ENCODE data around the gene SIGMAR1. TPM values are rescaled to one million over a fixed set of nuclear protein-coding genes. Genes with fewer than 3 reads are reported as not detected.

SIGMAR1 gene
- total and polyA plus RNA-seq, 2 of the 8 experiments (the other 6 are each of a cell fraction or from before 2014, with no cell fraction given): 84.2 to 134 TPM

DNA sequence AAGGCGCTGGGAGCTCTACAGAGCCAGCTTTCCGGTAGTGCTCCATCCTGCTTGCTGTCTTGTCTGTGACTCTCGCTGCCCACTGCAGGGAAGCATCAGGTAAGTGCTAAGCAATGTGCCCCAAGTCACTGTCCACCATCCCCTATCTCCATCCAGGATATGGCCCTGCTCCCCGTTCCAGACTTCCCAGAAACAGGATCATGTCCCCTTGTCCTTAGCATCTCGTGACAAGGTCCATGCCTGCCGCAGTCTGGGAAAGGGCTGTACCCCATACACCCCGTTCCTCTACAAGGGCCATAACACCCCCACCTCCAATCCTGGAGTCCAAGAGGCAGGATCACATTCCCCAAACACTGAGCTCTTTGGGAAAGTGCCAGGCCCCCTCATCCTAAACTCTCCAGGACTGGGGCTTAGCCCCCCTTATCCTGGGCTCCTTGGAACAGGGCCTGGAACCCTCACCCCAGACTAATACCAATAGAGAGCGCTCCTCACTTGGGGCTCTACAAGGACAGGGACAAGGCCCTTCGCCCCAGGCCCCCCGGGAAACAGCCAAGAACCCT, 26.3 kb downstream of the SIGMAR1 start:
- no peak overlapping the region for H3K27ac ChIP-seq (ENCODE audit: low read depth, low read length)
- CTCF ChIA-PET (ENCODE audit: partially characterized antibody): interaction anchor here (0.6 to 16.9 kb wide), 15 partner anchors 9 to 980 kb away, joined by 3 to 401 read pairs (median 5); partner anchors contain the start of genes ARID3C, DCTN3 and SIGMAR1
- POLR2A ChIA-PET (ENCODE audit: partially characterized antibody): interaction anchor here (0.7 to 3.4 kb wide), 7 partner anchors 20 to 101 kb away, joined by 3 to 17 read pairs (median 3); partner anchors contain the start of gene SIGMAR1

More for the DNA sequence above, 26.3 kb downstream of the SIGMAR1 start:
- peak overlapping the region; percentile 82 for H3K4ac ChIP-seq (replicated peaks; ENCODE audit: insufficient read length, low read depth, low read length)
- no peaks in the 10 kb centered on the region for H3K79me2 ChIP-seq (ENCODE audit: control insufficient read depth in 1 of 2, insufficient read depth in 2 of 2, low read length in 2 of 2)
- no peaks in the 10 kb centered on the region for H3K79me1 ChIP-seq (ENCODE audit: low read depth, low read length)
- H2BK20ac ChIP-seq (ENCODE audit: low read length): no peak overlapping the region
- no peak for TF ChIP-seq RXRA (IDR thresholded peaks at IDR 0.05; ENCODE audit: insufficient read depth, low read depth, low read length)
- no peak for TF ChIP-seq TAF7 (optimal IDR thresholded peaks at IDR 0.05; ENCODE audit: borderline replicate concordance, low read depth, low read length)
- TF ChIP-seq KDM4A (IDR thresholded peaks at IDR 0.05; ENCODE audit: low read depth, low read length, severe bottlenecking): no peak
- H3K23ac ChIP-seq (ENCODE audit: insufficient read length): no peak overlapping the region
- H3K14ac ChIP-seq (ENCODE audit: insufficient read length): peak overlapping the region; percentile 92
- H4K5ac ChIP-seq (ENCODE audit: insufficient read length, low read depth, low read length): peak overlapping the region; percentile 77
- peaks cover 0 to 6% (median 2%) of the 10 kb centered on the region in 4 experiments; a peak in 2 of 7 replicates for H3K27me3 ChIP-seq (replicated peaks in 1 of 4; ENCODE audit: control insufficient read depth in 3 of 4, extremely low read depth in 1 of 4, insufficient read depth in 3 of 4, low read length in 3 of 4)
- H2BK120ac ChIP-seq (replicated peaks; ENCODE audit: low read depth, low read length): no peak overlapping the region
- no peaks in the 10 kb centered on the region for H3K36me3 ChIP-seq (ENCODE audit: control insufficient read depth in 2 of 4, insufficient read depth in 4 of 4, low read length in 3 of 4)
- DNase-seq (ENCODE audit: low read depth in 1 of 2, low spot score in 2 of 2): no peak
- peaks cover 10% of the 10 kb centered on the region; the same call in 1 of the 2 replicates for H3K23me2 ChIP-seq (ENCODE audit: low read depth, low read length)
- H4K91ac ChIP-seq (replicated peaks; ENCODE audit: insufficient read length, low read length): peak overlapping the region; percentile 11
- H3K4me3 ChIP-seq (ENCODE audit: extremely low read depth in 1 of 4, insufficient read depth in 2 of 4, low read depth in 3 of 4, low read length in 4 of 4): peak overlapping the region; percentile 74 to 87 (median 82)
- H2BK5ac ChIP-seq (ENCODE audit: low read depth, low read length): no peak overlapping the region
- peaks cover 0 to 11% (median 6%) of the 10 kb centered on the region in 4 experiments; a peak in 6 of 7 replicates for H3K4me1 ChIP-seq (replicated peaks in 1 of 4; ENCODE audit: control insufficient read depth in 3 of 4, insufficient read depth in 4 of 4, low read length in 3 of 4)
- 57% methylated on average over 10 of the region's 10 CpGs; no CpG with 5 or more reads in 1 of the 2 experiments for WGBS, 2 experiments (ENCODE audit: extremely low coverage in 1 of 2, insufficient coverage in 1 of 2, insufficient read length in 1 of 2, insufficient replicate concordance in 2 of 2, low coverage in 1 of 2, low lambda C conversion rate in 2 of 2, missing lambda C conversion rate in 1 of 2)
- peak overlapping the region in 3 of 4 experiments; percentile 79 to 83 (median 81); a peak in 6 of 7 replicates for H3K9ac ChIP-seq (replicated peaks in 1 of 4; ENCODE audit: extremely low read depth in 1 of 4, low read depth in 3 of 4, low read length in 3 of 4)
- H4K20me1 ChIP-seq (replicated peaks in 1 of 2; ENCODE audit: control insufficient read depth in 1 of 2, insufficient read depth in 2 of 2, low read length in 2 of 2): no peaks in the 10 kb centered on the region
- H3K18ac ChIP-seq (ENCODE audit: extremely low read depth, low read length): peak overlapping the region; percentile 90; the same call in 1 of the 2 replicates
- H2AFZ ChIP-seq (ENCODE audit: low read length): peak overlapping the region; percentile 75; the same call in 1 of the 2 replicates
- 0 out of 2 replicates have a peak overlapping the region, but pooled peaks have one; percentile 19 for H2BK15ac ChIP-seq (ENCODE audit: low read length)
- H2AK5ac ChIP-seq (ENCODE audit: low read depth, low read length): no peak overlapping the region
- peak overlapping the region; percentile 81 to 94 for H3K4me2 ChIP-seq (ENCODE audit: insufficient read depth in 1 of 2, low read depth in 2 of 2, low read length in 2 of 2)
- H4K8ac ChIP-seq (ENCODE audit: extremely low read depth, insufficient read depth, low read length): peak overlapping the region; percentile 95
- peak overlapping the region; percentile 70 for H3K56ac ChIP-seq (replicated peaks; ENCODE audit: insufficient read length, low read depth, low read length)
- FAIRE-seq: no peak
- no peaks in the 10 kb centered on the region for H3K9me3 ChIP-seq (ENCODE audit: insufficient read depth in 2 of 2, low read depth in 1 of 2, low read length in 1 of 2)
- peak overlapping the region; percentile 10; the same call in 1 of the 2 replicates for H2BK12ac ChIP-seq (ENCODE audit: low read depth, low read length)
